GM12875 (cell line): ENCODE results near the gene BRIP1.

Source experiments
- H3K4me3 ChIP-seq: one replicate; pipeline ENCODE4 v1.5.1; 2011; ENCODE audit warnings: low read depth, low read length, control low read depth
- TF ChIP-seq, protein P1 (sequence below): IDR thresholded peaks from 2 replicates; pipeline ENCODE4 v1.5.1; 2011; ENCODE audit warnings: low read depth, mild to moderate bottlenecking, control low read depth, inconsistent platforms, low read length, moderate library complexity, borderline replicate concordance; ENCODE audit not compliant: insufficient read depth

Gene BRIP1

DNA sequence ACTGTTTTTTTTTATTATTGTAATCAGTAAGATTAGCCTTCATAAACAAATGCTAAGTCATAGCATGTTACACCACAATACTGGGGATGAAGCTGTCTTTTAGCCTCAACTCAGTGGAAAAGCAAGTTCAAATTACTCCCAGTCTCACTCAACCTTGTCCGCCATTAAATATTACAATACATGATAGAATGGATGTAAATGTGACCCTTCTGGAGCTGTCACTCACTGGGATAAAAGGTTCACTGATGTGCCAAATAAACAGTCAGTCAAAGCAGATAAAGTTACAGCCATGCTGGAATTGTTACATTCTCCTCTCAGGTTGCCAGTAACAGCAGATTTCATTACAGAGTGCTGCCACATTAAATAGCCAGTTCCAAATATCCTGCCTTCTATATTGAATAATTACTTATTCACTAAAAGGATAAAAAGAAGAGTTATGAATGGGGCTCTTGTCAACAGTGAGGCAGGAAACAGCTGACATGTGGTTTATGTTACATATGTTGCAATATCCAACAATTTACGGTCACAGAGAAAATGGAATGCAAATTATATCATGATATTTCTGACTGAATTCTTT, 53.4 kb downstream of the BRIP1 start:
- no peak overlapping the region for H3K4me3 ChIP-seq
- TF ChIP-seq, protein P1, sequence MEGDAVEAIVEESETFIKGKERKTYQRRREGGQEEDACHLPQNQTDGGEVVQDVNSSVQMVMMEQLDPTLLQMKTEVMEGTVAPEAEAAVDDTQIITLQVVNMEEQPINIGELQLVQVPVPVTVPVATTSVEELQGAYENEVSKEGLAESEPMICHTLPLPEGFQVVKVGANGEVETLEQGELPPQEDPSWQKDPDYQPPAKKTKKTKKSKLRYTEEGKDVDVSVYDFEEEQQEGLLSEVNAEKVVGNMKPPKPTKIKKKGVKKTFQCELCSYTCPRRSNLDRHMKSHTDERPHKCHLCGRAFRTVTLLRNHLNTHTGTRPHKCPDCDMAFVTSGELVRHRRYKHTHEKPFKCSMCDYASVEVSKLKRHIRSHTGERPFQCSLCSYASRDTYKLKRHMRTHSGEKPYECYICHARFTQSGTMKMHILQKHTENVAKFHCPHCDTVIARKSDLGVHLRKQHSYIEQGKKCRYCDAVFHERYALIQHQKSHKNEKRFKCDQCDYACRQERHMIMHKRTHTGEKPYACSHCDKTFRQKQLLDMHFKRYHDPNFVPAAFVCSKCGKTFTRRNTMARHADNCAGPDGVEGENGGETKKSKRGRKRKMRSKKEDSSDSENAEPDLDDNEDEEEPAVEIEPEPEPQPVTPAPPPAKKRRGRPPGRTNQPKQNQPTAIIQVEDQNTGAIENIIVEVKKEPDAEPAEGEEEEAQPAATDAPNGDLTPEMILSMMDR, result no peak

DNA sequence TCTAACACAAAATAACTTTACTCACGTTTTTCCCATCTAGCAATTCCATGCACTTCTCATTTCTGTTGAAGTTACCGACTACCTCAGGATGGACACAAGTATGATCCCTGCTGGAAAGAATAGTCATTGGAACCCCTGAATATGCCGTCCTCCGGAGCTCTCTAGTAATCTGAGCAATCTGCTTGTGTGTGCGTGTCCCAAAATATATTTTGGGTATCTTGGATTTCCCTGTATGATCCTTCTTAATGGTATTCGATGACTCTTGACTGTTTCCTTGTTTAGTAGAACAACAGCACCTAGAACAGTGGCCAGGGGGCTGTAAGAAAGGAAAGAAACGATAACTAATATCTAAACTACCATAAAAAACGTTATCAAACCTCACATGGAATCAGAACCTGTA, 54.9 kb downstream of the BRIP1 start:
- TF ChIP-seq, protein P1, result no peak
- no peak overlapping the region for H3K4me3 ChIP-seq

DNA sequence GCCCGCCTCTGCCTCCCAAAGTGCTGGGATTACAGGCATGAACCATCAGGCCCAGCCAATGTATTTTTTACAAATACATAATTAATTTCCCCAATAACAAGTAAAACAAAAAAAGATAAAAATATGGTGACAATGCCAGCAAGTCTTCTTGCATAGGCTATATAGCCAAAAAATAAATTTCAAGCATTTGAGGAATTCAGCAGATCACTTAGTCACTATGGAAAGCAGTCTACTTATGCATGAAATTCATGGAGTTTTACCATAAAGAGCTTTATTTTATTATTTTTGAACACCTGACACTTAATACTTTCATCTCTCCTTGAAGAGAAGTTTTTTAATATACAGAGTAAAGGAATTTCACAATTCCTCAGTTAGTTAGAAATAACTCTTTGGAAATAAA, 56.4 kb downstream of the BRIP1 start:
- TF ChIP-seq, protein P1, result no peak

DNA sequence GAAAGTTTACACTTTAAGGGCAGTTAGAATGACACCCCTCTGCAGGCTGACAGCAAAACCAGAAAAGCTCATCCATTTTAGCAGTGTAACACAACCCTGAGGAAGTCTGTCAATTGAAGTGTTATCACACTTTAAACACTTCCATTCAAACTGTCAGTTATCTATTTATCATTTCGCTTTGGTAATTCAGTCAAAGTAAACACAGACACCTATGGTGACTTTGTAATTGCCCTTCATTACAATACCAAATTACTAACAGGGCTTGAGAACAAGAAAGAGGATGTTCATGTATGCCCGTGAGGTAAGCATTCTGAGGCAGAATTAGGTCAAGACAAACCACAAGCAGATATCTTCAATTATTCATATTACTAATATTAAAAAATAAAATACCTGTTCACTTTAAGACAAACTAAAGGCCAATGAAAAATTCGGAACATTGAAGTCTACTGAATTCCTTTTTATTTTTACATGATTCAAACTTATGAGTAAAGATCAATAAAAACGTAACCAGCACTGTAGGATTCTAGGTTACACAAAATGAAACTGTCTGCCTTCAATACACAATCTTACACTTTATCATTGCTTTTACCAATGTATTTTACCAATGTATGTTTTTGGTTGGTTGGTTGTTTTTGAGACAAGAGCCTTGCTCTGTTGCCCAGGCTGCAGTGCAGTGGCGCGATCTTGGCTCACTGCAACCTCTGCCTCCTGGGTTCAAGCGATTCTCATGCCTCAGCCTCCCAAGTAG, 57.1 kb downstream of the BRIP1 start:
- no peak overlapping the region for H3K4me3 ChIP-seq
- TF ChIP-seq, protein P1, result no peak

More for the DNA sequence above, 56.4 kb downstream of the BRIP1 start:
- H3K4me3 ChIP-seq, result no peak overlapping the region

DNA sequence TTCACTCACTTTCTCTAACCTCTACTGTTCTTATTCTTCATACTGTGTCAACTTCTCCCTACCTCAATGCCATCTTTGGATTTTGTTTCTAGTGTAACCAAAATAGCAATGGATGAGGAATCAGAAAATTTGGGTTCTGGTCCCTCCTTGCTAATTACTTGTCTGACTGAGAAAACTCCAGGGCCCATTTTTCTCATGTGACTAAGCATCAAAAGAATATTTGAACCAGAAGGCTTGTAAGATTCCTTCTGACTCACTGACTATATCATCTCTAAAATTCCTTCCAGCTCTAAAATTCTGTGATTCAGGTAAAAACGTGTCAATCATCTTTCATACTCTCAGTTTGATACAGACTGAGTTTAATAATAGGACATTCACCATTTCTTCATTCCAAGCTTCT, 57.9 kb downstream of the BRIP1 start:
- TF ChIP-seq, protein P1, result no peak

DNA sequence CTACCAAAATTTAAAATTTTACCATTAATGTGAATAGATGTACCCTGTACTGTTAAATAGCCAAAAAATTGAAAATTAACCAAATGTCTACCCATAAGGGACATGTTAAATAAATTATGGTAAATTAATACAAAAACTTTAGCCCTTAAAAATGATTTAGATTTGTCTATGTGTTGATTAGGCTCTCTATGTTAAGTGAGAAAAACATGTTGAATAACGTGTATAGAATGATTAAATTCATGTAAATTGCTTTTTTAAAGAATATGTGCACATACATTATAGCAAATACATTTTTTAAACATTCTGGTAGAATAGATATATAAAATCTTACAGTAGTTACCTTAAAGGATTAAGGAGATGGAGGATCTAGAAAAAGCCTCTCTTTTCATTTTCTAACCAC, 59.5 kb downstream of the BRIP1 start:
- TF ChIP-seq, protein P1, result no peak
- H3K4me3 ChIP-seq, result no peak overlapping the region

More for the DNA sequence above, 57.9 kb downstream of the BRIP1 start:
- no peak overlapping the region for H3K4me3 ChIP-seq

DNA sequence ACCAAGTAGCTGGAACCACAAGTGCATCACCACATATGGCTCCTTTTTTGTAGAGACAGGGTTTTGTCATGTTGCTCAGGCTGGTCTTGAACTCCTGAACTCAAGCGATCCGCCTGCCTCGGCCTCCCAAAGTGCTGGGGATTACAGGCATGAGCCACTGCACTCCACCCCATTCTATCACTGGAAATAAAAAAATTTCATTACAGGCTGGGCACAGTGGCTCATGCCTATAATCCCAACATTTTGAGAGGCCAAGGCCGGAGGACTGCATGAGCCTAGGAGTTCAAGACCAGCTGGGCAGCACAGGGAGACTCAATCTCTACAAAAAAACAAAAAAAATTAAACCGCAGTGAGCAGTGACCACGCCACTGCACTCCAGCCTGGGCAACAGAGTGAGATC, 60.1 kb downstream of the BRIP1 start:
- TF ChIP-seq, protein P1, result no peak
- H3K4me3 ChIP-seq, result no peak overlapping the region
